ENCODE results near the gene TDRD10.

- TF ChIP-seq SIRT6 (IDR thresholded peaks at IDR 0.05; ENCODE audit: low read length) (no peak), EP300 (IDR thresholded peaks at IDR 0.05; ENCODE audit: borderline replicate concordance in 1 of 2, low read depth in 2 of 2, low read length in 2 of 2) (no peak), CTCF (IDR thresholded peaks at IDR 0.05; ENCODE audit: control extremely low read depth in 1 of 3, insufficient read depth in 1 of 3, low read depth in 1 of 3, low read length in 3 of 3) (no peak)
Observed at GRCh38 chr1:154460695-154461260, 41.2 kb upstream of the TDRD10 start.

Measured in H1 (cell line).